Retina (tissue), 1 donor: Measurements from ENCODE around the gene UGT1A8.

Experiments
- DNase-seq: peaks from one replicate; pipeline ENCODE4 v3.0.0-alpha.2; 2016

The UGT1A8 gene

GRCh38 chr2:233803292-233803911 is 186.0 kb downstream of the UGT1A8 start:
- DNase-seq: no peak

DNA sequence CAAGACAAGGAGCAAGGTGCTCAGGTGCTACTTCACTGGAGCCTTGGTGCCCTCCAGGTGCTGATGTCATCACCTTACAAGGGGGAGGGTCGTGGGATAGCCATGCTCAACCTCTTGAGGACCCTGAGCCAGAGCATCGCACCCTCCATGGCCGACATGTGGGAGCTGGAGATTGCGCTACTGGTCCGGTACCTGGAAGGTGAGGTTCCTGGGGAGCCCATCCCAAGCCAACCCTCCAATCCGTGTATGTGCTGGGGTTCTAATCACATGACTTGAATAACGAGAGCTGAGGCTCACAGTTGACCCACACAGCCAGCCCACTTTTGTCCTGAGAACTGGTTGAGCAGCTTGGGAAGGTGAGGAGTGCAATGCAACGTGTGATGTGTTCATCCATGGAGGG is 186.6 kb downstream of the UGT1A8 start:
- DNase-seq: no peak

GRCh38 chr2:233807215-233807865 is 189.9 kb downstream of the UGT1A8 start:
- no peak for DNase-seq

- DNase-seq: no peak
These were observed 190.8 kb downstream of the UGT1A8 start for GRCh38 chr2:233807966-233808935.

DNA sequence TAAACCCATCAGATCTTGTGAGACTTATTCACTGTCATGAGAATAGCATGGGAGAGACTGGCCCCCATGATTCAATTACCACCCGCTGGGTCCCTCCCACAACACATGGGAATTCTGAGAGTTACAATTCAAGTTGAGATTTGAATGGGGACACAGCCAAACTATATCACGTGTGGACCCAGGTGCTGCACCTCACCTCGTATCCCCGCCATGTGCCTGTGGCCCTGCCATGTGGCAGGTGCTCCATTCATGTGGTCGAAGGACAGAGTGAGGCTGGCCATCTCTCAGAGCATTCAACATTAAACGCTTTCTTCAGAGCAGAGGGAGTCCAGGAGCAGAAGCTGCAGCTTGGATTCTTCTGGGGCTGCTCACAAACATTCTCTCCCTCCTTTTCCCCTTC is 193.0 kb downstream of the UGT1A8 start:
- no peak for DNase-seq

DNA sequence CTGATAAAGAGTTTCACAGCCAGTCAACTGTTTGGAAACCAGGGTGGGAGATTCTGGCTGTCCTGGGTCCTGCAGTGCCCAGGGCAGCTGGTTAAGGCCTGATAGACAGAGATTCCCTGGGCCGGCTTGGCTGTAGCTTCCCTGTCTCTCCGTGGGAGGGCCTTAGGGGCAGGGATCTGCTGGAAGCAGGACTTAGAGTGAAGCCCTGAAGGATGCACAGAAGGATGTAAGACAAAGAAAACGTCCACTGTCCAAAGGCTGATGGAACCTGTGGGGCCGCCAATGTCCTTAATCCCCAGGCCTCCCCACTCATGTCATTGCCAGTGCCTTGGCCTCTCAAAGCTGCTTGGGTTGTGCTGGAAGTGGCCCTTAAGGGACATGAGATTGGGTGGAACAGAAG is 193.7 kb downstream of the UGT1A8 start:
- DNase-seq: no peak

DNA sequence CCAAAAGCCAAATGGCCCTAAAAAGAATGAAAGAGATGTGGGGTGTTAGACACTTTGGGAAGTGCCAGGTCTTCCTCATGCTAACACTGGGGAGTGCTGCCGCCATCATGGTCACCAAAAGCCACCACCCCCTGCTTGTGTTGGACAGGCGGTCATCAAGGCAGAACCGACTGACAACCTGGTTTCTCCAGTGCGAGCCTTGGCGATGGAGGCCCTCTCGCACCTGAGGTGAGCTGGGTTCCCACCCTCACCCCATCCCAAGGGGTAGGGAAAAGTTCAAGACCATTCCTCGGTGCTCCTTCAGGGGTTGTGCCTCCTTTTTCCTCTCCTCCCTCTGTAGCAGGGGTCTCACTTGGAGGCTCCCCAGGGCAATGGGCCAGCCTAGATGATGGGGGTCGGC is 194.3 kb downstream of the UGT1A8 start:
- no peak for DNase-seq

GRCh38 chr2:233813236-233814055 is 196.0 kb downstream of the UGT1A8 start:
- no peak for DNase-seq

- no peak for DNase-seq
These were observed 196.8 kb downstream of the UGT1A8 start for GRCh38 chr2:233814056-233814835.

GRCh38 chr2:233815861-233816260 is 198.4 kb downstream of the UGT1A8 start:
- no peak for DNase-seq

DNA sequence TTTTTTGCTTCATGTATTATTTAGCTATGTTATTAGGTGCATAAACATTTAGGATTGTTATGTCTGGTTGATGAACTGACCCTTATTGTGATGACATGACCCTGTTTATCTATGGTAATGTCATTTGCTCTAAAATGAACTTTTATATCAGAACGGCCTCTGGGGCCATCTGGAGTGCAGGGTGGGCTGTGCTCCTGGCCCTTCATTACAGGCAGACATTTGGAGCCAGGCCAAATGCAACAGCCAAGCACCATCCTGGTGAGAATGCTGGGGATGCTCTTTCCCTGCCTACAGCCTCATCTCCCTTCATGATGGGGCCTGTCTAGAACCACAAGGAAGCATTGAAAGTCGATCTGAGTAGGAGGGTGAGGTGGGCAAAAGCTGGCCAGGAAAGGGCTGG is 198.9 kb downstream of the UGT1A8 start:
- DNase-seq: no peak

DNA sequence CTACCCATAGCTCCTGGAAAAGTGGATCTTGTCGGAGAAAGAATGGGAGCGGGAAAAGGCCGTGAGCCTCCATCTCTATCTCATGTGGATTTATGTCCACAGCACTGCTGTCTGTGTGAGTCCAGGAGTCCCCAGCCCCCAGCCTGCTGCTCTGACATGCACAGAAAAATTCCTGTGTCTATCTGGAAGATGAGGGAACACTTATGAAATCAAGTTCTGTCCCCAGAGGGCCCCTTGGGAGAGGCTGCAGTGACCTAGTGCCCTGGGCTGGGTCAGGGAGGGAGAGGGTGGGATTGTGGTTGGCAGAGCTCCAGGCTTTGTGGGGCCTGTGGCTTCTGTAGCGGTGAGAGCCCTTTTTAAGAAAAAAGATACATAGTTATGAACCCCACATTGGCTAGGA is 199.3 kb downstream of the UGT1A8 start:
- DNase-seq: no peak

DNA sequence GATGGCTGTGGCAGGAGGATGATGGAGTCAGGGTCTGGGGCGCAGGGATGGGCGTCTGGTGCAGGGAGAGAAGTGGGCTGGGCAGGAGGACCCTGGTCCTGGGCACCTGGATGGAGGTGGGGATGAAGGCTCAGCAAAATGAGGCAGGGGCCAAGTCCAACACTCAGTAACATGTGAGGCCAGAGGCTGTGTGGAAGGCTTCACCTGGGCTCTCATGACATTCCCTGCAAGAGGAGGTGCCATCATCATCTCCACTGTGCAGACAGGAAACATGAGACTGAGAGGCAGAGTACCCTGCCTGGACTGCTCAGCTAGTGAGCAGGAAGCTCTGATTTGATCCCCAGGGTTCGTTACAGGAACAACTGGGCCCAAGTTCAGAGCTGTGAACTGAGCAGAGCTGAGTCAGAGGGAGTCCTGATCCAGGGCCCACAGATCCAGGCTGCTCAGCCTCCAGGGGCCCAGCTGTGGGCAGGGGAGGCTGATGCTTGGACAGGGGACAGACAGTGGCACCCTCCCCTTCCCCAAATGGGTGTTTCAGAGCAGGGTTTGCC is 200.0 kb downstream of the UGT1A8 start:
- no peak for DNase-seq

- DNase-seq: no peak
These were observed 200.7 kb downstream of the UGT1A8 start for GRCh38 chr2:233817995-233818638.

GRCh38 chr2:233818639-233819621 is 201.5 kb downstream of the UGT1A8 start:
- no peak for DNase-seq

DNA sequence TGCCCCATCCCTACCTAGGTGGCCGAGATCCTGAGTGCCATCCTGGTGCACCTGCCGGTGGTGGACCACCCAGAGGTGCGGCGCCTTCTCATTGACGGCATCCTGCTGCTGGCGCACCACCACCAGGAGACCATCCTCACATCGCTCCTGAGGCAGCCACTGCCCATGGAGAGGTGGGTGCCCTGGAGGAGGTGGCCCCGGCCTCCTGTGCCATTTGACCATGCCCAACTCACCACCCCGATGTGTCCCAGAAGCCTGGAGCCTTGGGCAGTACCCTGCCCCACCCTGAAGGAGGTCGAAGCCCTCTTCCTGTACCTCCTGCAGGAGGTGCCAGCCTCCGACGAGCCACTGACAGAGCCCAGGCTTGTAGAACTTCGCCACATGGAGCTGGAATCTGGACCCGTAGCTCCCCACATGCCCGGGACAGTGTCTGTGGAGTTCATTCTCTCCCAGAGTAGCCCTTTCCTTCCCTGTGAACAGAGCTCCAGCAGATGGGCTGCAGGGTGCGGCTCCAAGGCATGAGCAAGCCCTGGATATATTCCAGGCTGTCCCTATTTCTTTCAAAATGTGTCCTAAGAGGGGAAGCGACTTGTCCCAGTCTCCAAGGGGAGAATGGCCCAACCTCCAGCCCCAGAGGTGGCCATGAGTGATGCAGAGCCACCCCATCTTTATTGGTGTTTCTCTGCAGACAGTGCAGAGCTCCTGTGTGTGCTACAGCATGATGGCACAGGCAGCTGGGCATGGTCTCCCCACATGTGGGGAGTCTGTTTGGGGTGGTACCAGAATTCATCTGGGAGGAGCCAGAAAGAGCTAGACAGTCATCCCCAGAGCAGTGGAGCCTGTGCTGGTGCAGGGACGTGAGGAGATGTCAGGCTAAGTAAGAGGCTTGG is 202.7 kb downstream of the UGT1A8 start:
- no peak for DNase-seq

DNA sequence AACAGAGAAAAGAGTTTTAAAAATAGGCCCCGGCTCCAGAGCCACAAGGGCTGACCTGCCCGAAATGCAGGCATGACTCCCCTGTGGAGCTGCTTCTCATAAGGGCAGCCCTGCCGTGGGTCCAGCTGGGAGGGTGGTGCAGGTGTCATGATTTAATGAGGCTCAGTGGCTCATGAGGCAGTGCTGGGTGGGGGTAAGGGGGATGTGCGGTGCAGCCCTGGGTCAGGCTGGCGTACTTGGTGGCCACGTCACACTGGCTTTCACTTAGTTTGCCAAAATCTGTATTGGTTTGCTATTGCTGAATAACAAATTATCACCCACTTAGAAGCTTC is 203.3 kb downstream of the UGT1A8 start:
- DNase-seq: no peak

DNA sequence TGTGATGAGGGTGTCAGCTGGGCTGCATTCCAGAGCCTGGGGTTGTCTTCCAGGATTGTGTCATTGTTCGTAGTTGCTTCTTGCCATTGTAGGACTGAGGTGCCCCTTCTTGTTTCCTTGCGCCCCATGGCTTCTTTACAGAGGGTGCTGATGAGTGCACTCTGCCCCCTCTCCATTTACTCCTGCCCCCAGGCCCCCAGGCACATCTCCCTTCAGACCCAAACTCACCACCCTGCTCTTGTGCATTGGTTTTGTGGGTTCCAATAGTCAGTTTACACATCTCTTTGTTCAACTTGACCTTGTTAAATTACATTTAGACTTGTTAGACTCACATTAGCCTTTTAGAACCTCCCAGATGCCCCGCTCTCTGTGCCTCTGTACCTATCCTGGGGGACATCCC is 203.8 kb downstream of the UGT1A8 start:
- DNase-seq: no peak

DNA sequence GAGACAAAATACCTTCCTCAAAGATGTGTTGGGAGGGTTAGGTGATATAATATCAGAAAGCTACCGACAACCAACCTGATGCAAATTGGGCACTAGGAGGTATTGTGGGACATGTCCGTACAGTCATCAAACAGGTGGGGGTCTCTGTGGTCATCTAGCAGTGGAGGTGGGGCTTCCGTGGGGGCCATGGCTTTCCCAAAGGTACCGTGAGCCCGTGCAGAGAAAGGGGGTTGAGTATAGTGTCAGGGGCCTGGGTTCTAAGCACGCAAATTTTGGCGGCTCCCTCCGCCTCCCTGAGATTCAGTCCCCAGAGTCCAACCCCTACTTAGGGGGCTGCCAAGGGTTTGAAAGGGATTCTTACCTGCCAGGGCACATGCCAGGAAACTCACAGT is 204.3 kb downstream of the UGT1A8 start:
- DNase-seq: no peak
